Endothelial cell of umbilical vein (primary cell): Measurements from ENCODE around the gene CPNE7. TPM values are rescaled to one million over a fixed set of nuclear protein-coding genes. Genes with fewer than 3 reads are reported as not detected.

Experiments used
- BruUV-seq: library from RNA; stranded (reverse); fragments of 400-500 nt; replicated peaks from 2 replicates; lab custom pipeline; 2021; lab: Mats Ljungman, UMichigan
- CTCF ChIA-PET: fragments of 300-600, 350-600 bp; sonication (Branson Sonifier 250); formaldehyde crosslinking; loops from one replicate; lab custom pipeline; 2021; ENCODE audit warnings: antibody characterized with exemption, inconsistent platforms; lab: Charles Lee
- POLR2A ChIA-PET: fragments of 300-600, 350-600 bp; sonication (Branson Sonifier 250); formaldehyde crosslinking; loops from one replicate; lab custom pipeline; 2021; ENCODE audit warnings: antibody characterized with exemption, inconsistent platforms; lab: Charles Lee
- DNase-seq: peaks from one replicate; pipeline ENCODE4 v3.0.0-alpha.2; 2011; ENCODE audit warnings: low read depth, low spot score
- FAIRE-seq: peaks from 2 replicates; lab custom pipeline; 2011; peaks lifted over from hg19 to GRCh38; lab: Jason Lieb, UNC
- H2AFZ ChIP-seq: 2 replicates; pipeline ENCODE4 v1.6.0; 2012; ENCODE audit warnings: low read depth, low read length, control low read depth, inconsistent platforms
- H3K27ac ChIP-seq: 2 replicates; pipeline ENCODE4 v1.5.1; 2011; ENCODE audit warnings: low read depth, mild to moderate bottlenecking, control low read depth, low read length, moderate library complexity; ENCODE audit not compliant: insufficient read depth
- H3K27me3 ChIP-seq, 2 experiments: 2 replicates each; pipeline versions ENCODE4 v1.6.0 to v1.6.1; 2011; ENCODE audit warnings: low read length in 2 of 2, mixed read lengths in 1 of 2; ENCODE audit not compliant: control insufficient read depth in 2 of 2, insufficient read depth in 2 of 2
- H3K36me3 ChIP-seq, 2 experiments: 2 replicates in 1 of 2; 3 replicates in 1 of 2; pipeline ENCODE4 v1.5.1; 2011; ENCODE audit warnings: low read length in 2 of 2, mild to moderate bottlenecking in 1 of 2, moderate library complexity in 1 of 2; ENCODE audit not compliant: control insufficient read depth in 2 of 2, insufficient read depth in 2 of 2; ENCODE audit errors: extremely low read depth in 1 of 2
- H3K4me1 ChIP-seq: 3 replicates; pipeline ENCODE4 v1.5.1; 2011; ENCODE audit warnings: mild to moderate bottlenecking, low read length; ENCODE audit not compliant: control insufficient read depth, insufficient read depth; ENCODE audit errors: extremely low read depth
- H3K4me2 ChIP-seq: 2 replicates; pipeline ENCODE4 v1.6.1; 2011; ENCODE audit warnings: low read length, control low read depth, mixed read lengths; ENCODE audit not compliant: insufficient read depth
- H3K4me3 ChIP-seq, 3 experiments: fragments of 200-600 bp in 1 of 3; sonication (generic), shearing (Covaris generic) in 1 of 3; replicated peaks in 1 of 3; 2 replicates each; pipeline ENCODE4 v1.5.1; 2011 to 2016; ENCODE audit warnings: control low read depth in 3 of 3, low read length in 3 of 3, mild to moderate bottlenecking in 2 of 3, inconsistent platforms in 1 of 3, low read depth in 1 of 3, moderate library complexity in 1 of 3; ENCODE audit not compliant: insufficient read depth in 1 of 3
- H3K79me2 ChIP-seq: 2 replicates; pipeline ENCODE4 v1.6.0; 2012; ENCODE audit warnings: low read length, inconsistent platforms; ENCODE audit not compliant: control insufficient read depth, insufficient read depth
- H3K9ac ChIP-seq: replicated peaks from 2 replicates; pipeline ENCODE3; 2011; ENCODE audit warnings: low read length, control low read depth; ENCODE audit not compliant: insufficient read depth; ENCODE audit errors: extremely low read depth
- H3K9me1 ChIP-seq: replicated peaks from 3 replicates; pipeline ENCODE4 v1.6.0; 2011; ENCODE audit warnings: mild to moderate bottlenecking, low read length; ENCODE audit not compliant: control insufficient read depth, insufficient read depth; ENCODE audit errors: extremely low read depth
- H3K9me3 ChIP-seq: replicated peaks from 2 replicates; pipeline ENCODE4 v1.5.1; 2012; ENCODE audit warnings: low read length, inconsistent platforms; ENCODE audit not compliant: control insufficient read depth, insufficient read depth
- H4K20me1 ChIP-seq: replicated peaks from 2 replicates; pipeline ENCODE3; 2011; ENCODE audit warnings: mild to moderate bottlenecking, low read length; ENCODE audit not compliant: control insufficient read depth, insufficient read depth; ENCODE audit errors: extremely low read depth
- EZH2 ChIP-seq: IDR thresholded peaks from 2 replicates; pipeline ENCODE4 v1.6.1; 2012; ENCODE audit warnings: borderline replicate concordance, low read depth, mild to moderate bottlenecking, moderate library complexity, low read length, inconsistent platforms; ENCODE audit not compliant: severe bottlenecking
- FOS ChIP-seq: IDR thresholded peaks from 2 replicates; pipeline ENCODE4 v1.6.1; 2011; ENCODE audit warnings: mild to moderate bottlenecking, low read length, moderate library complexity, borderline replicate concordance; ENCODE audit not compliant: insufficient read depth
- GATA2 ChIP-seq: IDR thresholded peaks from 2 replicates; pipeline ENCODE4 v1.7.0; 2011; ENCODE audit warnings: low read depth, mild to moderate bottlenecking, moderate library complexity, mixed read lengths, low read length; ENCODE audit not compliant: insufficient read length, insufficient read depth
- JUN ChIP-seq: IDR thresholded peaks from 2 replicates; pipeline ENCODE4 v1.6.1; 2011; ENCODE audit warnings: borderline replicate concordance, low read depth; ENCODE audit not compliant: insufficient read length, insufficient read depth
- MYC ChIP-seq: IDR thresholded peaks from one replicate; pipeline ENCODE4 v1.6.1; 2011; ENCODE audit warnings: mild to moderate bottlenecking, low read depth, low read length
- POLR2A ChIP-seq: IDR thresholded peaks from 2 replicates; pipeline ENCODE4 v1.6.1; 2012; ENCODE audit warnings: low read depth, mild to moderate bottlenecking, control low read depth, low read length
- POLR2AphosphoS5 ChIP-seq: IDR thresholded peaks from 2 replicates; pipeline ENCODE4 v1.6.1; 2012; ENCODE audit warnings: low read depth, mild to moderate bottlenecking, control low read depth, low read length, moderate library complexity; ENCODE audit not compliant: insufficient read depth
- dilution Hi-C: fragments of 300-500 bp; cut with MboI; formaldehyde crosslinking; loops from one replicate; pipeline ENCODE4 v1.15.0; 2019; ENCODE audit warnings: low sequenced_read_pairs; ENCODE audit not compliant: extremely low pct_ligation_motif_present
- intact Hi-C: fragments of 100-400 bp; cut with micrococcal nuclease; formaldehyde crosslinking; loops from one replicate; pipeline ENCODE4 v1.10.0; 2022
- polyA plus RNA-seq, 4 experiments: library from polyadenylated mRNA; depleted of rRNA in 3 of 4; stranded (reverse) in 3 of 4; unstranded in 1 of 4; fragments of >200 nt; gene quantifications; 2 replicates each; pipeline versions ENCODE4 v1.2.1 to v1.2.3, GENCODE V29; 2011 to 2012; ENCODE audit warnings: missing spikeins in 1 of 4
- total RNA-seq: library from RNA; stranded (reverse); gene quantifications from 2 replicates; pipeline ENCODE4 v1.2.3, GENCODE V29; 2021
- TF ChIP-seq, protein P1 (sequence below), 2 donors: IDR thresholded peaks; 1 replicate in 1 of 2; 2 replicates in 1 of 2; pipeline ENCODE4 v1.5.1; 2011; ENCODE audit warnings: low read length in 2 of 2, mild to moderate bottlenecking in 2 of 2, moderate library complexity in 2 of 2, control low read depth in 1 of 2, inconsistent platforms in 1 of 2, low read depth in 1 of 2; ENCODE audit not compliant: insufficient read depth in 1 of 2; ENCODE audit errors: extremely low read depth in 1 of 2
- TF ChIP-seq, protein P2 (sequence below): IDR thresholded peaks from 2 replicates; pipeline ENCODE4 v1.6.1; 2011; ENCODE audit not compliant: insufficient read depth, insufficient read length

The CPNE7 gene
- total and polyA plus RNA-seq, 2 donors (not counting 3 experiments of a cell fraction or from before 2014, with no cell fraction given): 2.0 to 5.9 TPM

DNA sequence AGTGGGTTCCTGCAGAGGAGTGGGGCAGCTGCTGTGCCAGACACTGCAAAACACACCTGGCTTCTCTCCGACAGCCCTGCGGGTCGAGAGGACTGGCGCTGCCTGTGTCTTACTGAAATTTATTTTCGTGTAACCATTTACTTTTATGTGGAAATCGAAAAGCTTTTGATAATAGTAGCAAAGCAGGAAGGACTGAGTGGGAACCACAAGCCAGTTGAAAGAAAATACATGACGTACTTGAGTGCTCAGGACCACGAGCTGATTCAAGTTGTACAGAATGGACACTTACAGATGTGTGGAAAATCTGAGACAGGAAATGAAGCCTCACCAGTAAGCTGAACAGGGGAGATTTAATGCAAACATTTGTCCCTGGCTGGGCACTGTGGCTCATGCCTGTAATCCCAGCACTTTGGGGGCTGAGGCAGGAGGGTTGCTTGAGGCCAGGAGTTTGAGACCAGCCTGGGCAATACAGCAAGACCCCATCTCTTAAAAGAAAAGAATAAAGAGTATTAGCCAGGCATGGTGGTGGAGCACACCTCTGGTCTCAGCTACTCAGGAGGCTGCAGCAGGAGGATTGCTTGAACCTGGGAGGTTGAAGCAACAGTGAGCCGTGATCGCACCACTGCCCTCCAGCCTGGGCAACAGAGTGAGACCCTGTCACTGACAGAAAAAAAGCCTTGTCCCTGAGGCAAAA lies 26.4 kb upstream of the CPNE7 start:
- Histone ChIP-seq H3K4me2 (no peak overlapping the region), H3K9me3 (no peaks in the 10 kb centered on the region), H3K9me1 (no peaks in the 10 kb centered on the region), H3K4me1 (no peaks in the 10 kb centered on the region), H2AFZ (no peak overlapping the region), H3K36me3 (peaks cover 2 to 31% of the 10 kb centered on the region in 2 experiments), H4K20me1 (no peaks in the 10 kb centered on the region), H3K27ac (no peak overlapping the region), H3K79me2 (no peaks in the 10 kb centered on the region), H3K9ac (no peak overlapping the region), H3K27me3 (no peaks in the 10 kb centered on the region), H3K4me3 (no peak overlapping the region)
- ChIA-PET CTCF (interaction anchor here (1.1 to 1.8 kb wide), 2 partner anchors 8 to 12 kb away, joined by 3 to 11 read pairs; no protein-coding TSS in a partner anchor), POLR2A (no interaction called here)
- intact Hi-C loops (no loop called here), dilution Hi-C loops (no loop called here)
- no peak for DNase-seq
- no TSS peak for BruUV-seq
- no peak for FAIRE-seq
- TF ChIP-seq, protein P1, sequence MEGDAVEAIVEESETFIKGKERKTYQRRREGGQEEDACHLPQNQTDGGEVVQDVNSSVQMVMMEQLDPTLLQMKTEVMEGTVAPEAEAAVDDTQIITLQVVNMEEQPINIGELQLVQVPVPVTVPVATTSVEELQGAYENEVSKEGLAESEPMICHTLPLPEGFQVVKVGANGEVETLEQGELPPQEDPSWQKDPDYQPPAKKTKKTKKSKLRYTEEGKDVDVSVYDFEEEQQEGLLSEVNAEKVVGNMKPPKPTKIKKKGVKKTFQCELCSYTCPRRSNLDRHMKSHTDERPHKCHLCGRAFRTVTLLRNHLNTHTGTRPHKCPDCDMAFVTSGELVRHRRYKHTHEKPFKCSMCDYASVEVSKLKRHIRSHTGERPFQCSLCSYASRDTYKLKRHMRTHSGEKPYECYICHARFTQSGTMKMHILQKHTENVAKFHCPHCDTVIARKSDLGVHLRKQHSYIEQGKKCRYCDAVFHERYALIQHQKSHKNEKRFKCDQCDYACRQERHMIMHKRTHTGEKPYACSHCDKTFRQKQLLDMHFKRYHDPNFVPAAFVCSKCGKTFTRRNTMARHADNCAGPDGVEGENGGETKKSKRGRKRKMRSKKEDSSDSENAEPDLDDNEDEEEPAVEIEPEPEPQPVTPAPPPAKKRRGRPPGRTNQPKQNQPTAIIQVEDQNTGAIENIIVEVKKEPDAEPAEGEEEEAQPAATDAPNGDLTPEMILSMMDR (IDR thresholded peaks at IDR 0.05; ENCODE audit: extremely low read depth in 1 of 2, insufficient read depth in 1 of 2, low read depth in 1 of 2, low read length in 2 of 2): no peak
- TF ChIP-seq GATA2 (no peak), JUN (no peak), POLR2AphosphoS5 (no peak), EZH2 (no peak), MYC (no peak), FOS (no peak), POLR2A (no peak)
- TF ChIP-seq, protein P2, sequence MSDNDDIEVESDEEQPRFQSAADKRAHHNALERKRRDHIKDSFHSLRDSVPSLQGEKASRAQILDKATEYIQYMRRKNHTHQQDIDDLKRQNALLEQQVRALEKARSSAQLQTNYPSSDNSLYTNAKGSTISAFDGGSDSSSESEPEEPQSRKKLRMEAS: no peak
